CD14-positive monocyte (primary cell): ENCODE results near the gene PLA2G6. TPM values are rescaled to one million over a fixed set of nuclear protein-coding genes. Genes with fewer than 3 reads are reported as not detected.

Experiments used
- DNase-seq, 3 donors: peaks; one replicate each; pipeline ENCODE4 v3.0.0-alpha.2; 2011 to 2022
- H2AFZ ChIP-seq: 2 replicates; pipeline ENCODE4 v1.6.0; 2012; ENCODE audit warnings: mild to moderate bottlenecking, low read depth, low read length, inconsistent platforms; ENCODE audit not compliant: insufficient read depth, poor library complexity, severe bottlenecking
- H3K27ac ChIP-seq, 2 donors: 1 replicate in 1 of 2; 2 replicates in 1 of 2; pipeline ENCODE4 v1.5.1; 2012 to 2013; ENCODE audit warnings: low read length in 2 of 2, control low read depth in 1 of 2, inconsistent platforms in 1 of 2, low read depth in 1 of 2, mild to moderate bottlenecking in 1 of 2
- H3K27me3 ChIP-seq, 2 donors: one replicate each; pipeline versions ENCODE4 v1.6.0 to v1.6.1; 2011 to 2013; ENCODE audit warnings: low read length in 2 of 2; ENCODE audit not compliant: control insufficient read depth in 2 of 2, insufficient read depth in 2 of 2
- H3K36me3 ChIP-seq, 2 donors: replicated peaks in 1 of 2; 1 replicate in 1 of 2; 2 replicates in 1 of 2; pipeline versions ENCODE4 v1.5.1 to v1.6.1; 2012 to 2013; ENCODE audit warnings: low read length in 2 of 2, control low read depth in 1 of 2, inconsistent platforms in 1 of 2, mild to moderate bottlenecking in 1 of 2; ENCODE audit not compliant: insufficient read depth in 2 of 2, control insufficient read depth in 1 of 2
- H3K4me1 ChIP-seq, 2 donors: 1 replicate in 1 of 2; 2 replicates in 1 of 2; pipeline versions ENCODE4 v1.5.1 to v1.6.1; 2012 to 2013; ENCODE audit warnings: low read length in 2 of 2, control low read depth in 1 of 2, inconsistent platforms in 1 of 2, mild to moderate bottlenecking in 1 of 2, moderate library complexity in 1 of 2; ENCODE audit not compliant: insufficient read depth in 2 of 2, control insufficient read depth in 1 of 2
- H3K4me2 ChIP-seq: replicated peaks from 2 replicates; pipeline ENCODE3; 2012; ENCODE audit warnings: low read length, moderate library complexity, mild to moderate bottlenecking; ENCODE audit not compliant: poor library complexity, severe bottlenecking; ENCODE audit errors: extremely low read depth
- H3K4me3 ChIP-seq, 3 experiments: fragments of 200-600 bp in 1 of 3; sonication (generic) in 1 of 3; replicated peaks in 1 of 3; 1 replicate in 2 of 3; 2 replicates in 1 of 3; pipeline ENCODE4 v1.5.1; 2011 to 2013; ENCODE audit warnings: low read length in 3 of 3, mild to moderate bottlenecking in 3 of 3, control low read depth in 2 of 3, low read depth in 2 of 3, inconsistent platforms in 1 of 3, moderate library complexity in 1 of 3
- H3K79me2 ChIP-seq: 2 replicates; pipeline ENCODE4 v1.6.0; 2012; ENCODE audit warnings: mild to moderate bottlenecking, control low read depth, inconsistent platforms, low read length, moderate library complexity; ENCODE audit not compliant: insufficient read depth
- H3K9ac ChIP-seq: 2 replicates; pipeline ENCODE4 v1.6.0; 2017; ENCODE audit warnings: low read length, mild to moderate bottlenecking; ENCODE audit not compliant: insufficient read depth, poor library complexity, severe bottlenecking
- H3K9me3 ChIP-seq, 2 donors: replicated peaks in 1 of 2; 1 replicate in 1 of 2; 2 replicates in 1 of 2; pipeline versions ENCODE4 v1.5.1 to v1.6.1; 2012 to 2013; ENCODE audit warnings: low read length in 2 of 2, control low read depth in 1 of 2; ENCODE audit not compliant: control insufficient read depth in 1 of 2, insufficient read depth in 1 of 2
- H4K20me1 ChIP-seq: 2 replicates; pipeline ENCODE4 v1.6.0; 2012; ENCODE audit warnings: mild to moderate bottlenecking, low read length, control low read depth, moderate library complexity; ENCODE audit not compliant: insufficient read depth
- H3K27ac Mint-ChIP-seq, 7 donors: one replicate each; pipeline ENCODE4 v1.8.0; 2020; ENCODE audit warnings: mild to moderate bottlenecking in 7 of 7, mixed read lengths in 7 of 7, moderate library complexity in 6 of 7, inconsistent platforms in 2 of 7
- H3K27me3 Mint-ChIP-seq, 3 donors: one replicate each; pipeline ENCODE4 v1.8.0; 2021 to 2022; ENCODE audit warnings: low read depth in 3 of 3, mild to moderate bottlenecking in 3 of 3, mixed read lengths in 3 of 3, moderate library complexity in 3 of 3, inconsistent platforms in 1 of 3
- H3K36me3 Mint-ChIP-seq, 2 donors: one replicate each; pipeline ENCODE4 v1.8.0; 2020; ENCODE audit warnings: mixed read lengths in 2 of 2, inconsistent platforms in 1 of 2, mild to moderate bottlenecking in 1 of 2
- H3K4me1 Mint-ChIP-seq: one replicate; pipeline ENCODE4 v1.8.0; 2020; ENCODE audit warnings: mild to moderate bottlenecking, mixed read lengths
- H3K4me3 Mint-ChIP-seq, 2 donors: one replicate each; pipeline ENCODE4 v1.8.0; 2020; ENCODE audit warnings: mild to moderate bottlenecking in 2 of 2, mixed read lengths in 2 of 2, moderate library complexity in 1 of 2
- H3K9me3 Mint-ChIP-seq, 7 donors: one replicate each; pipeline ENCODE4 v1.8.0; 2020 to 2022; ENCODE audit warnings: mixed read lengths in 7 of 7, mild to moderate bottlenecking in 6 of 7, moderate library complexity in 6 of 7, inconsistent platforms in 2 of 7
- WGBS: methylation state at CpG from one replicate; pipeline ENCODE4 v1.1.5; 2013; ENCODE audit warnings: missing lambda C conversion rate; ENCODE audit not compliant: insufficient coverage; 5-methylcytosine and 5-hydroxymethylcytosine counted together
- intact Hi-C, 2 donors: fragments of 100-400 bp; cut with micrococcal nuclease; formaldehyde crosslinking; loops; one replicate each; pipeline versions ENCODE4 v1.15.0 to v1.15.1; 2023
- polyA plus RNA-seq, 3 donors: library from polyadenylated mRNA; depleted of rRNA in 1 of 3; unstranded in 2 of 3; stranded (reverse) in 1 of 3; fragments of 300-500 nt in 2 of 3; fragments of >200 nt in 1 of 3; fragmentation: Illumina TruSeq in 2 of 3; gene quantifications; 1 replicate in 2 of 3; 2 replicates in 1 of 3; pipeline ENCODE4 v1.2.3, GENCODE V29; 2012 to 2021
- TF ChIP-seq, protein P1 (sequence below): fragments of 200-600 bp; IDR thresholded peaks from one replicate; pipeline ENCODE4 v1.8.0; 2022; ENCODE audit warnings: antibody characterized with exemption, mild to moderate bottlenecking

The PLA2G6 gene
- polyA plus RNA-seq, 3 donors, result 0.43 to 8.3 (median 0.62) TPM

- peaks cover 22 to 32% of the 10 kb centered on the region in 2 donors for H3K4me1 ChIP-seq
- no peak overlapping the region for H2AFZ ChIP-seq
- intact Hi-C loops, result no loop called here
- H3K9me3 ChIP-seq, result no peaks in the 10 kb centered on the region
- H3K27me3 ChIP-seq, result no peaks in the 10 kb centered on the region
- H3K36me3 ChIP-seq, result no peaks in the 10 kb centered on the region
- Mint-ChIP-seq H3K9me3 (peaks cover 0 to 5% (median 0%) of the 10 kb centered on the region in 7 donors), H3K4me1 (peaks cover 33% of the 10 kb centered on the region), H3K27ac (no peak overlapping the region), H3K27me3 (peaks cover 0 to 3% (median 2%) of the 10 kb centered on the region in 3 donors), H3K4me3 (no peak overlapping the region), H3K36me3 (no peaks in the 10 kb centered on the region)
- H3K79me2 ChIP-seq, result no peaks in the 10 kb centered on the region
- H3K9ac ChIP-seq, result no peak overlapping the region
- no peaks in the 10 kb centered on the region for H4K20me1 ChIP-seq
- no peak for DNase-seq
- H3K4me2 ChIP-seq, result no peak overlapping the region
- H3K4me3 ChIP-seq, result no peak overlapping the region
- H3K27ac ChIP-seq, result no peak overlapping the region
- TF ChIP-seq, protein P1, sequence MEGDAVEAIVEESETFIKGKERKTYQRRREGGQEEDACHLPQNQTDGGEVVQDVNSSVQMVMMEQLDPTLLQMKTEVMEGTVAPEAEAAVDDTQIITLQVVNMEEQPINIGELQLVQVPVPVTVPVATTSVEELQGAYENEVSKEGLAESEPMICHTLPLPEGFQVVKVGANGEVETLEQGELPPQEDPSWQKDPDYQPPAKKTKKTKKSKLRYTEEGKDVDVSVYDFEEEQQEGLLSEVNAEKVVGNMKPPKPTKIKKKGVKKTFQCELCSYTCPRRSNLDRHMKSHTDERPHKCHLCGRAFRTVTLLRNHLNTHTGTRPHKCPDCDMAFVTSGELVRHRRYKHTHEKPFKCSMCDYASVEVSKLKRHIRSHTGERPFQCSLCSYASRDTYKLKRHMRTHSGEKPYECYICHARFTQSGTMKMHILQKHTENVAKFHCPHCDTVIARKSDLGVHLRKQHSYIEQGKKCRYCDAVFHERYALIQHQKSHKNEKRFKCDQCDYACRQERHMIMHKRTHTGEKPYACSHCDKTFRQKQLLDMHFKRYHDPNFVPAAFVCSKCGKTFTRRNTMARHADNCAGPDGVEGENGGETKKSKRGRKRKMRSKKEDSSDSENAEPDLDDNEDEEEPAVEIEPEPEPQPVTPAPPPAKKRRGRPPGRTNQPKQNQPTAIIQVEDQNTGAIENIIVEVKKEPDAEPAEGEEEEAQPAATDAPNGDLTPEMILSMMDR, result no peak
- 95% methylated on average over 10 of the region's 14 CpGs for WGBS
Observed at GRCh38 chr22:38191055-38191454, 9.4 kb upstream of the PLA2G6 start.

DNA sequence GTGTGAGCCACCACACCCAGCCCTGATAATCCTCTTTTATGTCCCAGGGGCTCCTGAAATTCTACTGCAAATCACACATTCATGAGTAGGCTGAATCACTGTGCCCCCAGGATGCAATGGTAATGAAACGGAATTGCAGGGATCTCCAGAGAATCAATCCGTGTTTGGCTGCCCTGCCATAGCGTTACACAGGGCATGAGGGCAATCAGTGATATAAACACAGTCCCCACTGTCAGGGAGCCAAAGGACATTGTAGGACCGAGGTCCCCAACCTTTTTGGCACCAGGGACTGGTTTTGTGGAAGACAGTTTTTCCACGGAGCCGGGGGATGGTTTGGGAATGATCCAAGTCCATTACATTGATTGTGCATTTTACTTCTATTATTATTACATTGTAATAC, 9.0 kb upstream of the PLA2G6 start:
- Histone ChIP-seq H3K27ac (no peak overlapping the region), H3K9me3 (no peaks in the 10 kb centered on the region), H3K4me3 (no peak overlapping the region), H3K4me2 (no peak overlapping the region), H2AFZ (no peak overlapping the region), H3K79me2 (no peaks in the 10 kb centered on the region), H4K20me1 (no peaks in the 10 kb centered on the region), H3K36me3 (no peaks in the 10 kb centered on the region), H3K9ac (no peak overlapping the region), H3K4me1 (peaks cover 22 to 32% of the 10 kb centered on the region in 2 donors), H3K27me3 (no peaks in the 10 kb centered on the region)
- H3K27ac Mint-ChIP-seq, result no peak overlapping the region
- WGBS, result 100% methylated on average over 3 of the region's 6 CpGs
- intact Hi-C loops, result no loop called here
- no peak for DNase-seq
- TF ChIP-seq, protein P1, result no peak
- peaks cover 0 to 5% (median 0%) of the 10 kb centered on the region in 7 donors for H3K9me3 Mint-ChIP-seq
- H3K4me1 Mint-ChIP-seq, result peaks cover 33% of the 10 kb centered on the region
- no peaks in the 10 kb centered on the region for H3K36me3 Mint-ChIP-seq
- peaks cover 0 to 3% (median 2%) of the 10 kb centered on the region in 3 donors for H3K27me3 Mint-ChIP-seq
- H3K4me3 Mint-ChIP-seq, result no peak overlapping the region
